Fibroblast of skin of right quadriceps (primary cell): ENCODE results near the gene CDC42EP4.
A peak's percentile ranks its signal among the peaks of the same experiment; 100 is the strongest.

Source experiments
- DNase-seq: peaks from one replicate; pipeline ENCODE4 v3.0.0-alpha.2; 2013

The CDC42EP4 gene

GRCh38 chr17:73311781-73312641 lies at the start of gene CDC42EP4:
Gene CDC42EP4, minus strand, starts transcription at chr17:73312001. Its CDS starts 25,501 bp downstream, at chr17:73286500.
- peak; percentile 94 for DNase-seq

- no peak for DNase-seq
These were observed 49.4 kb upstream of the CDC42EP4 start for GRCh38 chr17:73360961-73361761.

GRCh38 chr17:73359987-73360410 lies 48.2 kb upstream of the CDC42EP4 start:
- DNase-seq, result no peak

GRCh38 chr17:73359352-73359751 lies 47.6 kb upstream of the CDC42EP4 start:
- no peak for DNase-seq

GRCh38 chr17:73358668-73359067 lies 46.9 kb upstream of the CDC42EP4 start:
- no peak for DNase-seq

- DNase-seq, result no peak
These were observed 46.2 kb upstream of the CDC42EP4 start for GRCh38 chr17:73357981-73358380.

GRCh38 chr17:73357318-73357717 lies 45.5 kb upstream of the CDC42EP4 start:
- no peak for DNase-seq

- no peak for DNase-seq
These were observed 44.9 kb upstream of the CDC42EP4 start for GRCh38 chr17:73356561-73357170.

- DNase-seq, result no peak
These were observed 42.9 kb upstream of the CDC42EP4 start for GRCh38 chr17:73354423-73355284.

GRCh38 chr17:73352261-73352660 lies 40.5 kb upstream of the CDC42EP4 start:
- DNase-seq, result no peak

- no peak for DNase-seq
These were observed 40.0 kb upstream of the CDC42EP4 start for GRCh38 chr17:73351764-73352163.

- no peak for DNase-seq
These were observed 39.1 kb upstream of the CDC42EP4 start for GRCh38 chr17:73350864-73351263.

GRCh38 chr17:73349647-73350046 lies 37.8 kb upstream of the CDC42EP4 start:
- no peak for DNase-seq

GRCh38 chr17:73349138-73349537 lies 37.3 kb upstream of the CDC42EP4 start:
- no peak for DNase-seq

GRCh38 chr17:73348829-73349095 lies 37.0 kb upstream of the CDC42EP4 start:
- DNase-seq, result no peak

GRCh38 chr17:73348018-73348828 lies 36.4 kb upstream of the CDC42EP4 start:
- no peak for DNase-seq

GRCh38 chr17:73347351-73347750 lies 35.5 kb upstream of the CDC42EP4 start:
- DNase-seq, result no peak

GRCh38 chr17:73346501-73347162 lies 34.8 kb upstream of the CDC42EP4 start:
- DNase-seq, result no peak

GRCh38 chr17:73343739-73344454 lies 32.1 kb upstream of the CDC42EP4 start:
- DNase-seq, result no peak

- peak; percentile 94 for DNase-seq
These were observed 31.4 kb upstream of the CDC42EP4 start for GRCh38 chr17:73343168-73343634.
